ENCODE data around the gene MZF1.

MZF1 gene

GRCh38 chr19:58538257-58539168 is 34.6 kb downstream of the MZF1 start:
- peak; percentile 47 to 63 for DNase-seq

GRCh38 chr19:58536852-58537798 is 36.0 kb downstream of the MZF1 start:
- no peak for DNase-seq

- DNase-seq: no peak
Observed at GRCh38 chr19:58535857-58536256, 37.3 kb downstream of the MZF1 start.

GRCh38 chr19:58531034-58531840 is 41.9 kb downstream of the MZF1 start:
- no peak for DNase-seq

GRCh38 chr19:58529405-58529804 is 43.7 kb downstream of the MZF1 start:
- DNase-seq: no peak

GRCh38 chr19:58522709-58523108 is 50.4 kb downstream of the MZF1 start:
- no peak for DNase-seq

GRCh38 chr19:58521651-58522050 is 51.5 kb downstream of the MZF1 start:
- no peak for DNase-seq

GRCh38 chr19:58520257-58520599 is 52.9 kb downstream of the MZF1 start:
- DNase-seq: no peak

GRCh38 chr19:58519355-58520256 is 53.5 kb downstream of the MZF1 start, which contains the start of gene ZBTB45:
ZBTB45 (minus strand) TSS chr19:58519810; CDS start chr19:58517673, 2,137 bp downstream.
- peak; percentile 94 for DNase-seq

GRCh38 chr19:58519087-58519354 is 54.1 kb downstream of the MZF1 start:
- peak; percentile 57 to 60 for DNase-seq

- DNase-seq: no peak
Observed at GRCh38 chr19:58518256-58519086, 54.7 kb downstream of the MZF1 start.

- DNase-seq: no peak
Observed at GRCh38 chr19:58516964-58517833, 55.9 kb downstream of the MZF1 start.

GRCh38 chr19:58516246-58516836 is 56.8 kb downstream of the MZF1 start:
- no peak for DNase-seq

- no peak for DNase-seq
Observed at GRCh38 chr19:58515259-58515658, 57.9 kb downstream of the MZF1 start.

- no peak for DNase-seq
Observed at GRCh38 chr19:58514564-58515022, 58.5 kb downstream of the MZF1 start.

- peak; percentile 95 to 98 for DNase-seq
Observed at GRCh38 chr19:58513694-58514563, 59.2 kb downstream of the MZF1 start.

GRCh38 chr19:58513213-58513693 is 59.9 kb downstream of the MZF1 start:
- DNase-seq: no peak

Data from stimulated activated CD4-positive, alpha-beta T cell treated with anti-CD3 and anti-CD28 coated beads, Interleukin-2, amount 100 ng/mL, for 24 hours (primary cell).